ENCODE measurements around the gene TXNDC12.

DNA sequence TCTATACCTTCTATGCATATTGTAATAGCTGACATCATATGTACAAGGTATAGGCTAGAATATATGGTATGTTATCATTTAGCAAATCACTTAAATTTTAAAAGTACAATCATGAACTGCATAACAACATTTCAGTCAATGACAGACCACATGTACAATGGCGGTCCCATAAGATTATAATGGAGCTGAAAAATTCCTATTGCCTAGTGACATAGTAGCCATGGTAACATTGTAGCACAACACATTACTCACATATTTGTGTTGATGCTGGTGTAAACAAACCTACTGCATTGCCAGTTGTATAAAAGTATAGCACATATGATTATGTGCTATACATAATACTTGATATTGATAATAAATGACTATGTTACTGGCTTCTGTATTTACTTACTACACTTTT is 73.4 kb downstream of the TXNDC12 start:
- TF ChIP-seq NR3C1 (CRISPR knock-in tag; conservative IDR thresholded peaks at IDR 0.05; ENCODE audit: low read depth) (no peak), ZNF138 (CRISPR knock-in tag; conservative IDR thresholded peaks at IDR 0.05) (no peak), CBFB (CRISPR knock-in tag; IDR thresholded peaks at IDR 0.05; ENCODE audit: low read depth) (no peak), ZBTB43 (CRISPR knock-in tag; IDR thresholded peaks at IDR 0.05) (no peak), FOXJ3 (CRISPR knock-in tag; IDR thresholded peaks at IDR 0.05; ENCODE audit: borderline replicate concordance) (no peak), KAT7 (CRISPR knock-in tag; IDR thresholded peaks at IDR 0.05; ENCODE audit: borderline replicate concordance) (no peak), IRF2 (CRISPR knock-in tag; IDR thresholded peaks at IDR 0.05; ENCODE audit: borderline replicate concordance, low read depth) (no peak), ZNF512 (CRISPR knock-in tag; IDR thresholded peaks at IDR 0.05; ENCODE audit: borderline replicate concordance) (no peak)
- TF ChIP-seq, protein P1, sequence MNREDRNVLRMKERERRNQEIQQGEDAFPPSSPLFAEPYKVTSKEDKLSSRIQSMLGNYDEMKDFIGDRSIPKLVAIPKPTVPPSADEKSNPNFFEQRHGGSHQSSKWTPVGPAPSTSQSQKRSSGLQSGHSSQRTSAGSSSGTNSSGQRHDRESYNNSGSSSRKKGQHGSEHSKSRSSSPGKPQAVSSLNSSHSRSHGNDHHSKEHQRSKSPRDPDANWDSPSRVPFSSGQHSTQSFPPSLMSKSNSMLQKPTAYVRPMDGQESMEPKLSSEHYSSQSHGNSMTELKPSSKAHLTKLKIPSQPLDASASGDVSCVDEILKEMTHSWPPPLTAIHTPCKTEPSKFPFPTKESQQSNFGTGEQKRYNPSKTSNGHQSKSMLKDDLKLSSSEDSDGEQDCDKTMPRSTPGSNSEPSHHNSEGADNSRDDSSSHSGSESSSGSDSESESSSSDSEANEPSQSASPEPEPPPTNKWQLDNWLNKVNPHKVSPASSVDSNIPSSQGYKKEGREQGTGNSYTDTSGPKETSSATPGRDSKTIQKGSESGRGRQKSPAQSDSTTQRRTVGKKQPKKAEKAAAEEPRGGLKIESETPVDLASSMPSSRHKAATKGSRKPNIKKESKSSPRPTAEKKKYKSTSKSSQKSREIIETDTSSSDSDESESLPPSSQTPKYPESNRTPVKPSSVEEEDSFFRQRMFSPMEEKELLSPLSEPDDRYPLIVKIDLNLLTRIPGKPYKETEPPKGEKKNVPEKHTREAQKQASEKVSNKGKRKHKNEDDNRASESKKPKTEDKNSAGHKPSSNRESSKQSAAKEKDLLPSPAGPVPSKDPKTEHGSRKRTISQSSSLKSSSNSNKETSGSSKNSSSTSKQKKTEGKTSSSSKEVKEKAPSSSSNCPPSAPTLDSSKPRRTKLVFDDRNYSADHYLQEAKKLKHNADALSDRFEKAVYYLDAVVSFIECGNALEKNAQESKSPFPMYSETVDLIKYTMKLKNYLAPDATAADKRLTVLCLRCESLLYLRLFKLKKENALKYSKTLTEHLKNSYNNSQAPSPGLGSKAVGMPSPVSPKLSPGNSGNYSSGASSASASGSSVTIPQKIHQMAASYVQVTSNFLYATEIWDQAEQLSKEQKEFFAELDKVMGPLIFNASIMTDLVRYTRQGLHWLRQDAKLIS (CRISPR knock-in tag; IDR thresholded peaks at IDR 0.05; ENCODE audit: borderline replicate concordance) = no peak
- TF ChIP-seq, protein P2, sequence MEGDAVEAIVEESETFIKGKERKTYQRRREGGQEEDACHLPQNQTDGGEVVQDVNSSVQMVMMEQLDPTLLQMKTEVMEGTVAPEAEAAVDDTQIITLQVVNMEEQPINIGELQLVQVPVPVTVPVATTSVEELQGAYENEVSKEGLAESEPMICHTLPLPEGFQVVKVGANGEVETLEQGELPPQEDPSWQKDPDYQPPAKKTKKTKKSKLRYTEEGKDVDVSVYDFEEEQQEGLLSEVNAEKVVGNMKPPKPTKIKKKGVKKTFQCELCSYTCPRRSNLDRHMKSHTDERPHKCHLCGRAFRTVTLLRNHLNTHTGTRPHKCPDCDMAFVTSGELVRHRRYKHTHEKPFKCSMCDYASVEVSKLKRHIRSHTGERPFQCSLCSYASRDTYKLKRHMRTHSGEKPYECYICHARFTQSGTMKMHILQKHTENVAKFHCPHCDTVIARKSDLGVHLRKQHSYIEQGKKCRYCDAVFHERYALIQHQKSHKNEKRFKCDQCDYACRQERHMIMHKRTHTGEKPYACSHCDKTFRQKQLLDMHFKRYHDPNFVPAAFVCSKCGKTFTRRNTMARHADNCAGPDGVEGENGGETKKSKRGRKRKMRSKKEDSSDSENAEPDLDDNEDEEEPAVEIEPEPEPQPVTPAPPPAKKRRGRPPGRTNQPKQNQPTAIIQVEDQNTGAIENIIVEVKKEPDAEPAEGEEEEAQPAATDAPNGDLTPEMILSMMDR (IDR thresholded peaks at IDR 0.05) = no peak

All from WTC11 (cell line).